ENCODE results near the gene ZNF324. TPM values are rescaled to one million over a fixed set of nuclear protein-coding genes. Genes with fewer than 3 reads are reported as not detected.

ZNF324 gene
- total and polyA plus RNA-seq, 9 of the 15 experiments (the other 6 are each of a cell fraction or from before 2014, with no cell fraction given): 0.92 to 16.4 (median 5.3) TPM

- TF ChIP-seq REST (IDR thresholded peaks at IDR 0.05; ENCODE audit: borderline replicate concordance) (peak; percentile 36; the same call in 1 of the 2 replicates), REST (CRISPR knock-in tag; IDR thresholded peaks at IDR 0.05; ENCODE audit: low read depth) (no peak), VEZF1 (CRISPR knock-in tag; IDR thresholded peaks at IDR 0.05) (peak; percentile 81), ZBTB17 (CRISPR knock-in tag; IDR thresholded peaks at IDR 0.05) (0 out of 2 replicates have a peak, but pooled peaks have one; percentile 17), SIRT6 (IDR thresholded peaks at IDR 0.05; ENCODE audit: low read depth, low read length) (no peak), ETV6 (IDR thresholded peaks at IDR 0.05; ENCODE audit: borderline replicate concordance in 1 of 2, low read depth in 2 of 2, low read length in 1 of 2) (0 out of 4 replicates have a peak, but pooled peaks of 1 of the 2 experiments have one; percentile 0), ETV6 (CRISPR knock-in tag; IDR thresholded peaks at IDR 0.05; ENCODE audit: borderline replicate concordance) (no peak), SNRNP70 (optimal IDR thresholded peaks at IDR 0.05; ENCODE audit: low read depth, low read length) (peak; percentile 67), KLF10 (CRISPR knock-in tag; IDR thresholded peaks at IDR 0.05) (no peak), ESRRA (IDR thresholded peaks at IDR 0.05; ENCODE audit: borderline replicate concordance, low read depth) (peak; percentile 80), ZKSCAN1 (IDR thresholded peaks at IDR 0.05; ENCODE audit: low read depth, low read length) (0 out of 2 replicates have a peak, but pooled peaks have one; percentile 11), CREM (IDR thresholded peaks at IDR 0.05; ENCODE audit: low read depth) (peak; percentile 92), HDAC1 (IDR thresholded peaks at IDR 0.05) (0 out of 4 replicates have a peak, but pooled peaks of 1 of the 2 experiments have one; percentile 68), HES1 (IDR thresholded peaks at IDR 0.05; ENCODE audit: low read depth) (no peak; the same call in 1 of the 2 replicates), JUN (IDR thresholded peaks at IDR 0.05; ENCODE audit: borderline replicate concordance, low read depth, low read length) (peak; percentile 47; the same call in 1 of the 2 replicates), JUN (CRISPR knock-in tag; IDR thresholded peaks at IDR 0.05; ENCODE audit: borderline replicate concordance) (no peak), ZNF830 (CRISPR knock-in tag; IDR thresholded peaks at IDR 0.05) (peak; percentile 74; the same call in 1 of the 2 replicates), TCF7 (IDR thresholded peaks at IDR 0.05; ENCODE audit: borderline replicate concordance) (0 out of 2 replicates have a peak, but pooled peaks have one; percentile 72)
These were observed 9.0 kb downstream of the ZNF324 start, which contains the start of gene ZNF446 (continued) for GRCh38 chr19:58475714-58476497.

Measured in K562 (cell line).